ENCODE data around the gene MAN1A1.

MAN1A1 gene

GRCh38 chr6:119345114-119345513, 4.4 kb downstream of the MAN1A1 start:
- peaks cover 44% of the 10 kb centered on the region for H3K27me3 ChIP-seq (ENCODE audit: insufficient read depth, poor library complexity, severe bottlenecking)
- no peak for DNase-seq (ENCODE audit: low read depth in 1 of 2, low spot score in 1 of 2)
- H3K27ac ChIP-seq (replicated peaks), result no peak overlapping the region
- TF ChIP-seq GABPA (IDR thresholded peaks at IDR 0.05; ENCODE audit: low read depth) (no peak), REST (IDR thresholded peaks at IDR 0.05; ENCODE audit: insufficient replicate concordance, low read depth) (no peak), POLR2AphosphoS5 (IDR thresholded peaks at IDR 0.05; ENCODE audit: low read depth) (no peak), SPI1 (IDR thresholded peaks at IDR 0.05; ENCODE audit: borderline replicate concordance, low read depth) (no peak)
- TF ChIP-seq, protein P1, sequence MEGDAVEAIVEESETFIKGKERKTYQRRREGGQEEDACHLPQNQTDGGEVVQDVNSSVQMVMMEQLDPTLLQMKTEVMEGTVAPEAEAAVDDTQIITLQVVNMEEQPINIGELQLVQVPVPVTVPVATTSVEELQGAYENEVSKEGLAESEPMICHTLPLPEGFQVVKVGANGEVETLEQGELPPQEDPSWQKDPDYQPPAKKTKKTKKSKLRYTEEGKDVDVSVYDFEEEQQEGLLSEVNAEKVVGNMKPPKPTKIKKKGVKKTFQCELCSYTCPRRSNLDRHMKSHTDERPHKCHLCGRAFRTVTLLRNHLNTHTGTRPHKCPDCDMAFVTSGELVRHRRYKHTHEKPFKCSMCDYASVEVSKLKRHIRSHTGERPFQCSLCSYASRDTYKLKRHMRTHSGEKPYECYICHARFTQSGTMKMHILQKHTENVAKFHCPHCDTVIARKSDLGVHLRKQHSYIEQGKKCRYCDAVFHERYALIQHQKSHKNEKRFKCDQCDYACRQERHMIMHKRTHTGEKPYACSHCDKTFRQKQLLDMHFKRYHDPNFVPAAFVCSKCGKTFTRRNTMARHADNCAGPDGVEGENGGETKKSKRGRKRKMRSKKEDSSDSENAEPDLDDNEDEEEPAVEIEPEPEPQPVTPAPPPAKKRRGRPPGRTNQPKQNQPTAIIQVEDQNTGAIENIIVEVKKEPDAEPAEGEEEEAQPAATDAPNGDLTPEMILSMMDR (IDR thresholded peaks at IDR 0.05; ENCODE audit: insufficient read depth, low read length), result no peak
- no peak overlapping the region for H3K4me3 ChIP-seq (replicated peaks; ENCODE audit: insufficient read depth, low read length)

GRCh38 chr6:119344306-119344705, 5.3 kb downstream of the MAN1A1 start:
- TF ChIP-seq REST (IDR thresholded peaks at IDR 0.05; ENCODE audit: insufficient replicate concordance, low read depth), result no peak
- no peak for TF ChIP-seq POLR2AphosphoS5 (IDR thresholded peaks at IDR 0.05; ENCODE audit: low read depth)
- no peak for TF ChIP-seq SPI1 (IDR thresholded peaks at IDR 0.05; ENCODE audit: borderline replicate concordance, low read depth)
- no peak for TF ChIP-seq GABPA (IDR thresholded peaks at IDR 0.05; ENCODE audit: low read depth)
- TF ChIP-seq, protein P1 (IDR thresholded peaks at IDR 0.05; ENCODE audit: insufficient read depth, low read length), result no peak
- Histone ChIP-seq H3K27me3 (ENCODE audit: insufficient read depth, poor library complexity, severe bottlenecking) (peaks cover 38% of the 10 kb centered on the region), H3K4me3 (replicated peaks; ENCODE audit: insufficient read depth, low read length) (no peak overlapping the region), H3K27ac (replicated peaks) (no peak overlapping the region)
- no peak for DNase-seq (ENCODE audit: low read depth in 1 of 2, low spot score in 1 of 2)

GRCh38 chr6:119343573-119344146, 5.9 kb downstream of the MAN1A1 start:
- DNase-seq (ENCODE audit: low read depth in 1 of 2, low spot score in 1 of 2), result no peak
- no peak for TF ChIP-seq SPI1 (IDR thresholded peaks at IDR 0.05; ENCODE audit: borderline replicate concordance, low read depth)
- TF ChIP-seq POLR2AphosphoS5 (IDR thresholded peaks at IDR 0.05; ENCODE audit: low read depth), result no peak
- TF ChIP-seq, protein P1 (IDR thresholded peaks at IDR 0.05; ENCODE audit: insufficient read depth, low read length), result no peak
- TF ChIP-seq GABPA (IDR thresholded peaks at IDR 0.05; ENCODE audit: low read depth), result no peak
- no peak for TF ChIP-seq REST (IDR thresholded peaks at IDR 0.05; ENCODE audit: insufficient replicate concordance, low read depth)
- Histone ChIP-seq H3K27ac (replicated peaks) (no peak overlapping the region), H3K4me3 (replicated peaks; ENCODE audit: insufficient read depth, low read length) (no peak overlapping the region), H3K27me3 (ENCODE audit: insufficient read depth, poor library complexity, severe bottlenecking) (peaks cover 35% of the 10 kb centered on the region)

All from HL-60 (cell line).